Measurements from ENCODE around the gene GOLGA8J. TPM values are rescaled to one million over a fixed set of nuclear protein-coding genes. Genes with fewer than 3 reads are reported as not detected.
"Not testable (repeated sequence)": the region's sequence is repeated elsewhere in the genome, so short reads cannot be mapped to it uniquely, and the experiment has no call there.

GOLGA8J gene
- total RNA-seq, 4 donors from 2014 or later: not detected

GRCh38 chr15:30065025-30065801, 17.5 kb upstream of the GOLGA8J start:
- DNase-seq: no peak
- no peaks in the 10 kb centered on the region for H3K36me3 ChIP-seq
- no peak overlapping the region for H3K27ac ChIP-seq
- no peaks in the 10 kb centered on the region for H3K27me3 ChIP-seq
- no peaks in the 10 kb centered on the region for H3K9me3 ChIP-seq
- TF ChIP-seq CTCF (IDR thresholded peaks at IDR 0.05) (no peak), POLR2A (IDR thresholded peaks at IDR 0.05) (no peak)
- H3K4me1 ChIP-seq: no peaks in the 10 kb centered on the region
- no peak overlapping the region for H3K4me3 ChIP-seq

DNA sequence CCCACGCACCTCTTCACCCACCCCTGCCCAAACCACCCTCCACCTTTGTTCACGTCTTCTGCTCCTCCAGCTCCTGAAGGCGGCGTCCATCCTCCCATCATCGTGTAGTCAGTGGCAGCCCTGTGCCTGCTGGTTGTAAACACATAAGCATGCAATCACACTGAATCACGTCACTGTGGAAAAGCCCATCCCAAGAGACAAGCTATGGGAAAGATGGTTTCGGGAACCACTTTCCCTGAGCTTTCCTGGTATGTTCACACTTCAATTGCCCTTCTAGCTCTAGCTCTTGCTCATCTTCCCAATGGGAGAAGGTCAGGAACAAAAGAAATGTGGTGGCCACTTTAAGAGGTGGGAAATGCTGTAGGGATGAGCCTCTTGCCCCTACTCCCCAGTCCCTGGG, 14.4 kb upstream of the GOLGA8J start:
- Histone ChIP-seq H3K9me3 (no peaks in the 10 kb centered on the region), H3K27me3 (no peaks in the 10 kb centered on the region), H3K27ac (no peak overlapping the region), H3K36me3 (no peaks in the 10 kb centered on the region), H3K4me3 (no peak overlapping the region), H3K4me1 (no peaks in the 10 kb centered on the region)
- no peak for TF ChIP-seq CTCF (IDR thresholded peaks at IDR 0.05)
- TF ChIP-seq POLR2A (IDR thresholded peaks at IDR 0.05): no peak
- DNase-seq: no peak

GRCh38 chr15:30072630-30073029, 10.1 kb upstream of the GOLGA8J start:
- no peak for DNase-seq
- H3K4me3 ChIP-seq: no peak overlapping the region
- H3K36me3 ChIP-seq: no peaks in the 10 kb centered on the region
- no peak overlapping the region for H3K27ac ChIP-seq
- H3K9me3 ChIP-seq: no peaks in the 10 kb centered on the region
- TF ChIP-seq CTCF (IDR thresholded peaks at IDR 0.05): no peak
- no peak for TF ChIP-seq POLR2A (IDR thresholded peaks at IDR 0.05)
- no peaks in the 10 kb centered on the region for H3K27me3 ChIP-seq
- H3K4me1 ChIP-seq: no peaks in the 10 kb centered on the region

GRCh38 chr15:30073915-30074314, 8.8 kb upstream of the GOLGA8J start:
- no peak for DNase-seq
- no peak overlapping the region for H3K4me3 ChIP-seq
- H3K27ac ChIP-seq: no peak overlapping the region
- no peaks in the 10 kb centered on the region for H3K27me3 ChIP-seq
- no peaks in the 10 kb centered on the region for H3K4me1 ChIP-seq
- H3K36me3 ChIP-seq: no peaks in the 10 kb centered on the region
- TF ChIP-seq POLR2A (IDR thresholded peaks at IDR 0.05) (no peak), CTCF (IDR thresholded peaks at IDR 0.05) (no peak)
- no peaks in the 10 kb centered on the region for H3K9me3 ChIP-seq

GRCh38 chr15:30080816-30081215, 1.9 kb upstream of the GOLGA8J start:
- not testable (repeated sequence) for H3K9me3 ChIP-seq, H3K4me1 ChIP-seq, H3K27ac ChIP-seq, H3K4me3 ChIP-seq, H3K36me3 ChIP-seq, DNase-seq, H3K27me3 ChIP-seq

DNA sequence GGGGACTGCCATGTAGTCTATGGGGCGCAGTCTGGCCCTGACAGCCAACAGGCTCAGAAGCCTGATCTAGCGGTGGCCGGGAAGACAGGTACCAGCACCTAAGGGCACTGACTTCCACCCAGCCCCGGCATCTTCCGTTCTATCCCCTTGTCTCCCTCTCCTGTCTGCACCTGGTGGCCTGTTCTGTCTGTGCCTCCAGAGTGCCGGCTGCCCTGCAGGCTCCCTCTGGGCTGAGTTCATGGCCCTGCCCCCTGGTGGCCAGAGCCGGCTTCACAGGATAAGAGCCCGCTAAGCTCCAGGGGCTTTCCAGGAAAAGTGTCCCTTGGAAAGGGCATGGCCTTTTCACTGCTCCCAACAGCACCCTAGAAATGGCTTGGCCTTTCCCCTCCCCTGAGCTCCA, 15.1 kb downstream of the GOLGA8J start:
- not testable (repeated sequence) for H3K27ac ChIP-seq, H3K9me3 ChIP-seq, H3K27me3 ChIP-seq, H3K36me3 ChIP-seq, H3K4me3 ChIP-seq, DNase-seq, H3K4me1 ChIP-seq

DNA sequence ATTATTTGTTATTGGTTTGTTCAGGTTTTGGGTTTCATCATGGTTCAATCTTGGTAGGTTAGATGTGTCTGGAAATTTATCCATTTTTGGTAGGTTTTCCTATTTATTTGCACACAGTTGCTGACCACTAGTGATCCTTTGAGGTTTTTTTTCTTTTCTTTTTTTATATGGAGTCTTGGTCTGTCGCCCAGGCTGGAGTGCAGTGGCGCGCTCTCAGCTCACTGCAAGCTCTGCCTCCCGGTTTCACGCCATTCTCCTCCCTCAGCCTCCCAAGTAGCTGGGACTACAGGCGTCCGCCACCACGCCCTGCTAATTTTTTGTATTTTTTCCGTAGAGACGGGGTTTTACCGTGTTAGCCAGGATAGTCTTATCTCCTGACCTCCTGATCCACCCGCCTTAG, 20.1 kb downstream of the GOLGA8J start:
- not testable (repeated sequence) for H3K4me1 ChIP-seq, H3K27ac ChIP-seq, H3K36me3 ChIP-seq

DNA sequence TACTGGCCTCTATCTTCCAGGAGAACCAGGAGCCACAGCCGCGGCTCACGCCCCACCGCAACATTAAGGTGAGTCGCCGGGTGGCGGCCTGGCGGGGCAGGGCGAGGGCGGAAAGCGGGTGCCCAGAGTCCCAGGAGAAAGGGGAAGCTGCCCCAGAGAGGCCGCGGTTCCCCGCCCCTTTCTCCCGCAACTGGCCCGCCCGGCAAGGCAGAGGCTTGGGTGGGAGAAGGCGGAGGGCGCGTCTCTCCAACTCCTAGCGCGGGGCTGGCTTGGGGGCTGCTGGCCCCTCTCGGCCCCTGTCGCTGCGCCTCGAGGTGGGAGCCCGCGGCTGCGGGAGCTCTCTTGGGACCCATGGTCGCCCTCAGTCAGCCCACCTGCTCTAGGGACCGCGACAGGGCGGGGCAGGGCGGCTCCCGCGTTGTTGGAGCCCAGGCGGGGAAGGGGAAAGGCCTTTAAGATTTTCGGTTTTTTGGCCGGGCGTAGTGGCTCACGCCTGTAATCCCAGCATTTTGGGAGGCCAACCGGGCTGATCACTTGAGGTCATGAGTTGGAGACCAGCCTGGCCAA, 21.3 kb downstream of the GOLGA8J start:
- H3K4me1 ChIP-seq, H3K9me3 ChIP-seq, H3K27me3 ChIP-seq, H3K36me3 ChIP-seq, H3K27ac ChIP-seq, H3K4me3 ChIP-seq, DNase-seq: not testable (repeated sequence)

More for the DNA sequence above, 20.1 kb downstream of the GOLGA8J start:
- H3K4me3 ChIP-seq, DNase-seq, H3K27me3 ChIP-seq, H3K9me3 ChIP-seq: not testable (repeated sequence)

- H3K4me3 ChIP-seq, H3K27me3 ChIP-seq, H3K27ac ChIP-seq, H3K4me1 ChIP-seq, H3K9me3 ChIP-seq, DNase-seq, H3K36me3 ChIP-seq: not testable (repeated sequence)
Measured at GRCh38 chr15:30110591-30110990, 27.8 kb downstream of the GOLGA8J start.

DNA sequence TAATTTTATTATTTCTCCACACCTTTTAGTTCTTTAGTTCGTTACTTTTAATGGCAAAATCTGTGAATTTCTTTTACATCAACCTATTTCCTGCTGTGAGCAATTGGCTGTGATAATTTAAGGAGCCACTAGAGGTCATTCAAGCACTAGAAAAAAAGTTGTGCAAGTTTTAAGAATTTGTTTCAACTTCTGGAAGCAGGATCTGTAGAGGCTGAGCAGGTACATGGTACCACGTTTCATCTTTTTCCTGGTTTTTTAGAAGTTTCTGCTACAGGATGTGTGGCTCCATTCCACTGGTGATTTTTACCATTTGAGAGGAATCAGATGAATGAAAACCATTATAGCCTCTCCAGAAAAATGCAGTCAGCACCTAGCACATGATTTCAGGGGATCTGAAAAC, 47.3 kb downstream of the GOLGA8J start:
- H3K4me1 ChIP-seq, DNase-seq, H3K36me3 ChIP-seq: not testable (repeated sequence)

DNA sequence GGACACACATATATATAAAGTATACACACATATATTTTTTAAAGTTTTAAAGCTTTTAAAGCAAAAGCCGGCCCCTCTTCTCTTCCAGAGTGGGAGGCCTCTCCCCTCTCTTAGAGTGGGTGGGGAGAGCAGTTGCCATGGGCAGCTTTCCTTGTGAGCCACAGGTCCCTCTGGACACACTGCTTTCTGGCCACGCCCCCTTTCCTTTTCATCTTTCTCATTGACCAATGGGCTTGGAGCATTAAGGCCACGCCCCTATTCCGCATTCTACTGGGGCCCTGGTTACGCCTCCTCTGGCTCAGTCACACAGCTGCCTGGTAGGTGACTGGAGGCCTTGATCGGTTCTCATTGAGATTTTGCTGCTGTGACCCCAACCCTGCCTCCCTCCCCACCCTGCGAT, 52.0 kb downstream of the GOLGA8J start, which contains the start of gene GOLGA8T:
Gene GOLGA8T, plus strand, starts transcription at position 301 of the 400 bp plus-strand sequence. Its CDS starts 98 bp downstream, at position 399.
- H3K27me3 ChIP-seq, H3K4me1 ChIP-seq, H3K9me3 ChIP-seq, H3K27ac ChIP-seq, DNase-seq, H3K36me3 ChIP-seq, H3K4me3 ChIP-seq: not testable (repeated sequence)

More for the DNA sequence above, 47.3 kb downstream of the GOLGA8J start:
- not testable (repeated sequence) for H3K27ac ChIP-seq, H3K27me3 ChIP-seq, H3K4me3 ChIP-seq, H3K9me3 ChIP-seq
